Stimulated activated CD8-positive, alpha-beta memory T cell treated with anti-CD3 and anti-CD28 coated beads, Interleukin-15, amount 100 ng/mL, for 24 hours (primary cell): ENCODE measurements around the gene KRAS.
A peak's percentile ranks its signal among the peaks of the same experiment; 100 is the strongest.

ENCODE experiments used
- DNase-seq: peaks from one replicate; pipeline ENCODE4 v3.0.0-alpha.2; 2020; ENCODE audit warnings: low read depth

Gene KRAS

DNA sequence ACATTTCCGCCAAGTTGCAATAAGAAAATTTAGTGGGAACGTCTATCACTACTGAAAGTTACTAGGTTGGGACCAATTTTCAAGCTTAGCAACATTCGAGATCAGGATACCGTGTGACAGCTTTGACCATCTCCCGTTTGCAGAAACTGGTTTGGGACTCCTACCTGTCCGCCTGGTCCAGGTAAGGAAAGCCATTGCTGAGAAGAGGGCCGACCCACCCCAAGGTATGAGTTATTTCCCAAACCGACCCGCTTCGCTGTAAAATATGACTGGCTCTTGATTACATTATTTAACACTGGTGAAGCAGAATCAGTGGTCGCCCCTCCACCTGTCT lies 56.0 kb downstream of the KRAS start:
- DNase-seq, result peak; percentile 5

DNA sequence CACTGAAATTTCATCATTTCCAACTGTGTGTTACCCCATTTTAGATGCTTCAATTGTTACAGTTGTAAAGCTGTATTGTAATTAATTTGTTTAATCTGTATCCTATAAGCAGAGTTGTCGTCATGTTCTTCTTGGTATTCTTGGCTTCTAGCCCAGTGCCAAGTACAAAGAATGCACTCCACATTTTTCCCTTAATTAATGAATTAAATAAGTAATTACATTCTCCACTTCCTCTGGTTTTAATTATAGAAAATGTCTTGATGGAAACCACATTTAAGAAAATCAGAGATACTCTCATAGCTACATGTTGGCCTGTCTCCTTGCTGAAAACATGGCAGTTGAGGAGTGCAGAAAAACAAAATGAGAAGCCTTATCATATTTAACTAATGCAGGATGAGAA lies 56.5 kb downstream of the KRAS start:
- DNase-seq, result no peak

DNA sequence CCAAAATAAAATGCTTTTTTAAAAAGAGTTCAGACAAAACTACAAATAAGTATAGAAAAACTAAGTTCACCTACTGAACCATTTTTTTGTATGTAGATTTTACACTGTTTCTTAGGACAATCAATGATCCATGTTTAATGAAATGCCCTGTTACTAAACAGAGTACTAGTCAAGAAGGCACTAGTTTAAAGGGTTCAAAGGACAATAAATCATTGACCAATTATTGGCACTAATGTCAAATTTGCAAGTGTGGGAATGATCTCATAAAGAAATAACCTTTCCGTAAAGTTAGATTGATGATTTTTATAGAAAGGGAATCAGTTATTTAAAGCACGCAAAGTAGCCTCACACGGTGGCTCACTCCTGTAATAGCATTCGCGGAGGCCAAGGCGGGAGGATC lies 59.9 kb downstream of the KRAS start:
- no peak for DNase-seq

DNA sequence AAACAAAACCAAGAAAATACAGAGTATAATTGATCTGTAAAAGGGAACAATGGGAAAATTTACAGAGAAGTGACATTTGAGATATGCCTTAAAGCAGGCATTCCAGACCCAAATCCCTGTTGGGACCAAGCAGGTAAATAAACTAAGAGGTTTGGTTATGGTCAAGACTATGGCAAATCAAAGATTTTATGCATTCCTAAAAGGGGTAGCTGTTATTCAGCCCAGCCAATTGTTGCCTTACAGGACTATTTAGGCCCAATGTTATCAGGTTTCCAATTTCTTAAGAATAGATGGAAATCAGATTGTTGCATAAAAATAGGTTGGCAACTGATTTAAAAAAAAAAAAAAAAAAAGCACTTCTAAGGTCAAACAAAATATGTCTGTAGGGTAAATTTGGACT lies 61.1 kb downstream of the KRAS start:
- DNase-seq, result no peak

DNA sequence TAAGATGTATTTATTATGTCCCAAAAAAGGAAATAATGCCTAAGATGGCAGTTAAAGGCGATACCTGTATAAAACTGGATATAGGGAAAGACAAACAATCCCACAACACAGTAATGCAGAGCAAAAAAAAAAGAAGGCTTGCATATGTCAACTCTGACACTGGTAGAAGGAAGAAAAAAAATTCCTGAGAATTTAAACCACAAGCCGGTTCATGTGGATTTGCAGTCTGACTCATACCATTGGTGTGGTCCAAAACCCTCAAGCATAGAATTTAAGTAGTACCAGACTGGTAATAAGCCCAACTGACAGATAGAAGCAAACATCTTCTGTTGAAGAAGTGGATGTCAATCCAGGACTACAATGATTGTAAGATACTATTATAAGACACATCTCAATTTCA lies 62.9 kb downstream of the KRAS start:
- no peak for DNase-seq

DNA sequence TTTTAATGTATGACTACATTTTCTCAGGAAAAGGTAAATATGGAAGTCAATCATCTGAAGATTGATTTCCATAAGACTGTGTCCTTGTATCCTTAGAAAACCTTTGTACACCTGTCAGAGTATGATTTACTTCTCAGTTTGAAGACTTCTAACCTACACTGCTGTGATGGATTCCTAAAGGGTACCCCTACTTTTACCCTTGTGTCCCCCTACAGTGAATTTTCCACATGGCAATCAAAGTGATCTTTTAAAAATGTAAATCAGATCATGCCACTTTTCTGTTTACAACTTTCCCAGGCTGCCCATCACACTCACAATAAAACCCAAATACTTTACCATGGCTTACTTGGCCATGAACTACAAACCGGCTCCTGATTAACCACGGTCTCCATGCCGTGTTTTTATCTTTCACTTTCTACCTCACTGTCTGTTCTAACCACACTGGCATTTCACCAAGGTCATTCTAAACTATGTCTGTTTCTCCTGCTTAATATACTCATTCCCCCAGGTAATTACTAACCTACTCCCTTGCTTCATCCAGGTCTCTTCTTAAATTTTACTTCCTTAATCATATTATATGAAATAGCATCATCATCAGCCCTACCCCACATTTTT lies 63.8 kb downstream of the KRAS start:
- no peak for DNase-seq

DNA sequence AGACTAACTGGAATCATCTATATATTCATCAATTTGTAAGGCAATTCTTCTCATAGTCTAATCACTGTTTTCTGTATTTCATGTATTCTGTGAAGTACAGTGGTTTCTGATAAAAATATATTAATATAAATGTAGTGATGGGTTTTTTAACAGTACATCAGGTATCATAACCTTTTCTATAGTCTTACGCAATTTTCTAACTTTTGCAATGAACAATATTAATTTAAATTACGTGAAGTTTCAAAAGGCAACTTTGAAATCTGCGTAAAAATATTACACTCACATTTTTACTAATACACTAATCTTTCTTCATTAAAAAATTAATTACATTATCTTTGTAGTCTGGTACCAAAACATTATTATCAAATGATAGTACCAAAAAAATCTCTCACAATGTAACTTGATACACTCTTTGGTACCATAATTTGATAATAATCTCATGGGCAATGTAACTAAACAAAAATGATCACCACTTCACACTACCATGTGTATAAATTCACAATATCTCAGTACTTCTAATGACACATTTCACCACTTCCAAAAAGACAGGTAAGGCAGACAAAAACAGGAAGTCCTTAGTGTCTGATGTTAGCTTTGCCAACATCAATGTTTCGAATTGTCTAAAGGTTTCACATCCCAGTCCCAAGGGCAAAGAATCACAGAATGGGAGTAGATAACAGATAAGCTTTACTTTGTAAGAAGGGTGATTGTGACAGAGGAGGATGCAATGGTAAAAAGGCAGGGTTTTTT lies 64.5 kb downstream of the KRAS start:
- DNase-seq, result no peak

DNA sequence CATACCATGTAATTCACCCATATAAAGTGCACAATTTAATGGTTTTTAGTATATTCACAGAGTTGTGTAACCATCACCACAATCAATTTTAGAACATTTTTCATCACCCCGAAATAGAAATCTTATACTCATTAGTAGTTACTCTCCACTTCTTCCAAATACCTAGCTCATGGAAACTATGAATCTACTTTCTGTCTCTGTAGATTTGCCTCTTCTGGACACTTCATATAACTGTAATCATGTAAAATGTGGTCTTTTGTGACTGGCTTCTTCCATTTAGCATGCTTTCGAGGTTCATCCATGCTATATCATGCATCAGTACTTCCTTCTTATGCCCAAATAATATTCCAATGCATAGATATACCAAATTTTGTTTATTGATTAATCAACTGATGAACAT lies 66.6 kb downstream of the KRAS start:
- no peak for DNase-seq

DNA sequence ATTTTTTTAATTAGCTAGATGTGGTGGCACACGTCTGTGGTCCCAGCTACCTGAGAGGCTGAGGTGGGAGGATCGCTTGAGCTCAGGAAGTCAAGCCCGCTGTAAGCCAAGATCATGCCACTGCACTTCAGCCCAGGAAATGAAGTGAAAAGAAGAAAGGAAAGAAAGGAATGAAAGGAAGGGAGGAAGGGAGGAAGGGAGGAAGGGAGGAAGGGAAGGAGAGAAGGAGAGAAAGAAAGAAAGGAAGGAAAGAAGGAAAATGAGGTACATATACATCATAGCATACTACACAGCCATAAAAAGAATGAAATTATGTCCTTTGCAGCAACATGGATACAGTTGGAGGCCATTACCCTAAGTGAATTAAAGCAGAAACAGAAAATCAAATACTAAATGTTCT lies 68.0 kb downstream of the KRAS start:
- DNase-seq, result no peak

DNA sequence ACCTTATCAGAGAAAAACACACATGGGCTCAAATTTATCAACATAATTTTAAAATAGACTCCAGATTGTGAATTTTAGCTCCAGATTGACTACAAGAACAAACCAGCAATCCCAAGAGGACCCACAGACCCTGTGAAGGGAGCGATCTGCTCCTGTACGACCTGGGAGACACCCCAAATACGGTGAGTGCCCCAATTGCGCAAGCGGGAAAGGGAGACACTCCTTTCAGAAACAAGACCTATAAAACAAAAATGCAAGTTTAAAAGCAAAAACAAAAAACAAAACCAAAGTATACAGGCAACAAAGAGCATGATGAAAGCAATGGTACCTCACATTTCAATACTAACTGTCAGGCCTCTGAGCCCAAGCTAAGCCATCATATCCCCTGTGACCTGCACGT lies 87.9 kb downstream of the KRAS start:
- no peak for DNase-seq

DNA sequence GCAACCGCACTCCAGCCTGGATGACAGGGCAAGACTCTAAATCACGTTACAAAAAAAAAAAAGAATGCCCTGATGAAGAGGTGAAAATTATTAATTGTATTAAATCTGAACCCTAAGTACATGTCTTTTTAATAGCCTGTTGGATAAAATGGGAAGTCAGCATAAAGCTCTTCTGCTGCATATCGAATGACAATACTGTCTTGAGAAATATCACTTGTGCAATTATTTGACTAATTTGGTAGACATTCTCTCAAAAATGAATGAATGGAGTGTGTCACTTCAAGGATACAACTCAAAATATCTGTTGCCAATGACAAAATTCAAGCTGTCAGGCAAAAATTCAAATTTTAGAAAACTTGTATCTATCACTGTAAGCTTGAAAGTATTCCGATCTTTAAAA lies 94.7 kb downstream of the KRAS start:
- no peak for DNase-seq

DNA sequence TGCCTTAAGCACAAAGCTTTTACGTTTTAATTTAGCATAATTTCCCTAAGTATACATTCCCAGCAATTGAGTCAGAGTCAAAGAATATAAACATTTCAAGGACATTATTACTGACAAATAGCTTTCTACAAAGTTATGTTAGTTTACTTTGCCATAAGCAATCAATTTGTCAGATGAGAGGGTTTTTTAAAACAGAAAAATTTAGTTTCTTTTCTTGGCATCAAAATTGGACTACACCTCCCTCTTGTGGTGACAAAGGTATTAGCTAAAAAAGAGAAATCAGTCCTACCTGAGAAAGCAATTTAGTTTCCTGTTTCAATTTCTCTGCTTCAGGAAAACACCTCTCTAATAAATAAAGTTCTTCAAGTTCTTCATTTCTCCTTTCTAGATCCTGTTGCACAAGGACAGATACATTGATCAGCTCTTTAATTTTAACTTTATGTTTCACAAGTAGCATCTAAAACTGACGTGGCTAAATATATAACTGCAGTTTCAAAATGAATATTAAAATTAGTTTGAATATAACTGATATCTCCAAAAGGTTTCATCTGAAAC lies 95.6 kb downstream of the KRAS start:
- DNase-seq, result no peak
